ENCODE data around the gene IPO11.
"Not testable (repeated sequence)": the region's sequence is repeated elsewhere in the genome, so short reads cannot be mapped to it uniquely, and the experiment has no call there.

Gene IPO11

GRCh38 chr5:62560786-62561185 is 148.2 kb downstream of the IPO11 start:
- no peak for DNase-seq (ENCODE audit: low read depth)
- H3K4me3 ChIP-seq (ENCODE audit: low read depth, low read length) = no peak overlapping the region

GRCh38 chr5:62561896-62562295 is 149.3 kb downstream of the IPO11 start:
- no peak overlapping the region for H3K4me3 ChIP-seq (ENCODE audit: low read depth, low read length)
- no peak for DNase-seq (ENCODE audit: low read depth)

DNA sequence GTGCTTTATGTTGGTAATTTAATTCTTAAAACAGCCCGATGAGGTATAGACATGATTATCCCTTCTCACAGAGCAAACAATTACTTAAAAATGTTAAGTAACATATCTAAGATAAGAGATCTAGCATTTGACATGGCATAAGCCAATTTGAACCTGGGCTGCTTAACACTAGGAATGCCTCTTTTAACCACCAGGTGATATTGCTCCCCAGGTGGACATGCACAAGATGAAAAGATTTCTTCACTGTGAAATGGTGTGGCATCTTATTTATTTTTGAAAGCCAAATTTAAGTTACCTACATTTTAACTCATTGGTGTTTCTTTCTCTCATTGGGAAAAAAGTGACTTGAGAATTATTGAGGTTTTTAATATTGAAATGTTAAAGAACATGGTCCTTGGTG is 150.3 kb downstream of the IPO11 start:
- DNase-seq (ENCODE audit: low read depth) = no peak
- H3K4me3 ChIP-seq (ENCODE audit: low read depth, low read length) = no peak overlapping the region

- no peak for DNase-seq (ENCODE audit: low read depth)
- H3K4me3 ChIP-seq (ENCODE audit: low read depth, low read length) = no peak overlapping the region
These were observed 151.5 kb downstream of the IPO11 start for GRCh38 chr5:62564101-62564500.

GRCh38 chr5:62565740-62566139 is 153.2 kb downstream of the IPO11 start:
- DNase-seq (ENCODE audit: low read depth); H3K4me3 ChIP-seq (ENCODE audit: low read depth, low read length): not testable (repeated sequence)

GRCh38 chr5:62568143-62568542 is 155.6 kb downstream of the IPO11 start:
- no peak for DNase-seq (ENCODE audit: low read depth)
- no peak overlapping the region for H3K4me3 ChIP-seq (ENCODE audit: low read depth, low read length)

- DNase-seq (ENCODE audit: low read depth) = no peak
These were observed 156.4 kb downstream of the IPO11 start for GRCh38 chr5:62568800-62569432.

GRCh38 chr5:62569470-62569869 is 156.9 kb downstream of the IPO11 start:
- no peak overlapping the region for H3K4me3 ChIP-seq (ENCODE audit: low read depth, low read length)
- no peak for DNase-seq (ENCODE audit: low read depth)

More at GRCh38 chr5:62568800-62569432, 156.4 kb downstream of the IPO11 start:
- no peak overlapping the region for H3K4me3 ChIP-seq (ENCODE audit: low read depth, low read length)

DNA sequence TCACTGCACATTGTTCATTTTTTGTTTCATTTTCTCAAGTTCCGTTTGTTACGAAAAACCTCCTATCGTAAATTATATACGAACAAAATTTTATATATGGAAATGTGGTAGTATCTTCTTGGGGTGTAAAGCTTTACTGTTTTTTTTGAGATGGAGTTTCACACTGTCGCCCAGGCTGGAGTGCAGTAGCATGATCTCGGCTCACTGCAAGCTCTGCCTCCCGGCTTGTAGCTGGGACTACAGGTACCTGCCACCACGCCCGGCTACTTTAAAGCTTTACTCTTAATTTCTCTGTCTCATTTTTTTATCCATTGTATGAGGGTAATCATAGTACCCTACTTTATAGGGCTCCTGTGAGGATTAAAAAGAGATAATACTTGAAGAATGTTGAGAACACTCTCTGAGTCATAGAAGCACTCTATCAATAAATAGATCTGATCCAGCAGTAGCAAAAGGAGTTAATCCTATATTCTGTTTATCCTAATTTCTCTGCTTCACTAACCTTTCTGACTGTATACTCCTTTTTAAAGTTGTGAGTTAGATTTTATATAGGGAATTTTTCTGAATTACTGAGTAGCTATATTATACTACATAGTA is 160.5 kb downstream of the IPO11 start:
- DNase-seq (ENCODE audit: low read depth) = no peak
- no peak overlapping the region for H3K4me3 ChIP-seq (ENCODE audit: low read depth, low read length)

GRCh38 chr5:62574599-62574998 is 162.0 kb downstream of the IPO11 start:
- DNase-seq (ENCODE audit: low read depth) = no peak
- H3K4me3 ChIP-seq (ENCODE audit: low read depth, low read length) = no peak overlapping the region

DNA sequence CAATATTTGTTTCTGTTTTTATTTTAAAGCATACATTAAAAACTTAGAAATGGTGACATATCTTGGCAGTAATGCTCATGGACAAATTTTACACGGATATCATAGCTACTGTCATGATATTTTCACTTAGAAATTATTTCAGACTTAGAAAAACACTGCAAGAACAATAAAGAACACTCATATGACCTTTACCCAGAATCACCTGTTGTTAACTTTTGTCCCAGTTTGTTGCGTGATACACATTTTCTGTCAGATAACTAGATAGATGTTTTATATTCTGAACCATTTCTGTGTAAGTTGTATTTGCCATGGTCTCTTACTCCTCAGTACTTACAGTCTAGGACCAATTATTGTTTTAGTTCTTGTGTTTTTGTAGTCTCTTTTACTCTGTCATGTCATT is 162.5 kb downstream of the IPO11 start:
- DNase-seq (ENCODE audit: low read depth) = no peak
- H3K4me3 ChIP-seq (ENCODE audit: low read depth, low read length) = no peak overlapping the region

DNA sequence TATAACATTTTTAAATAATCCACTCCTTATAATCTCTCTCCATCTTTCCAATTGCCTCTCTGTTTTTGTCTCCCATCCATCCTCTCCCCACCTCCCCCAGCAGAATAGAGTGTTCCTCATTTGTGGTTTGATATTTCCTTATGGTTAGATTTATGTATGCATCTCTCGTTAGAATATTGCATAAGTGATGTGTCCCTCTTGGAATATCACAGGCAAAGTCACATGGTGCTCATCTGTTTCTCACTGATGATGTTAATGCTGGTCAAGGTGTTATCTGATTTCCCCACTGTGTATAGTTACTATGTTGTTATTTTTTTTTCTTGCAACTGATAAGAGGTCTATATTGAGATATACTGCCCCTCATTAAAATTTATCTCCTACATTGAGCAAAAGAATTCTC is 162.9 kb downstream of the IPO11 start:
- H3K4me3 ChIP-seq (ENCODE audit: low read depth, low read length) = no peak overlapping the region

DNA sequence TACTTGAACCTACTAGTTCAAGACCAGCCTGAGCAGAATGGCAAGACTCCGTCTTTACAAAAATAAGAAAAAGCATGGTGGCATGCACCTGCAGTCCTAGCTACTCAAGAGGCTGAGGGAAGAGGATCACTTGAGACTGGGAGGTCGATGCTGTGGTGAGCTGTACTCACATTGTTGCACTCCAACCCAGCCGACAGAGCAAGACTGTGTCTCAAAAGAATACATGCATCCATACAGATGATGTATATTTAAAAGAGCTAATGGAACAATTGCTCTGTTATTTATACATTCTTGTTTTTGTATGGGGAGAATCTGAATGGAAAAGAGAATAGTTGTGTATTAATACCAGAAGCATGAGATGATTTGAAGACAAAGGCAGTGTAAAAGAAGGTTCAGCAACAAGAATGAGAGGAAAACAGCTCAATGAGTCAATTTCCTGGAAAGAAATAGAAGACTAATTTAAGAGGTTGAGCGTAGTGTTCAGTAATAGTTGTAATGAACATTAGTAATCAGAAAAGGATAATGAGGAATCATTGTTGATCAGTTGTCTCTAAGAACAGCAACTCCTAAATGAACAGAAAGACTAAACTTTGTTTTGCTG is 164.1 kb downstream of the IPO11 start:
- no peak overlapping the region for H3K4me3 ChIP-seq (ENCODE audit: low read depth, low read length)
- no peak for DNase-seq (ENCODE audit: low read depth)

More for the DNA sequence above, 162.9 kb downstream of the IPO11 start:
- DNase-seq (ENCODE audit: low read depth) = no peak

- DNase-seq (ENCODE audit: low read depth) = no peak
- no peak overlapping the region for H3K4me3 ChIP-seq (ENCODE audit: low read depth, low read length)
These were observed 164.9 kb downstream of the IPO11 start for GRCh38 chr5:62577488-62577887.

GRCh38 chr5:62578540-62578939 is 166.0 kb downstream of the IPO11 start, which contains the start of gene LRRC70:
LRRC70 (plus strand) TSS chr5:62578819; CDS start chr5:62579439, 620 bp downstream.
- no peak within 1 kb of the TSS for H3K4me3 ChIP-seq (ENCODE audit: low read depth, low read length)
- peak; percentile 26 for DNase-seq (ENCODE audit: low read depth)

GRCh38 chr5:62579761-62580160 is 167.2 kb downstream of the IPO11 start:
- no peak overlapping the region for H3K4me3 ChIP-seq (ENCODE audit: low read depth, low read length)
- DNase-seq (ENCODE audit: low read depth) = no peak

GRCh38 chr5:62581836-62582597 is 169.5 kb downstream of the IPO11 start:
- DNase-seq (ENCODE audit: low read depth) = no peak
- no peak overlapping the region for H3K4me3 ChIP-seq (ENCODE audit: low read depth, low read length)

DNA sequence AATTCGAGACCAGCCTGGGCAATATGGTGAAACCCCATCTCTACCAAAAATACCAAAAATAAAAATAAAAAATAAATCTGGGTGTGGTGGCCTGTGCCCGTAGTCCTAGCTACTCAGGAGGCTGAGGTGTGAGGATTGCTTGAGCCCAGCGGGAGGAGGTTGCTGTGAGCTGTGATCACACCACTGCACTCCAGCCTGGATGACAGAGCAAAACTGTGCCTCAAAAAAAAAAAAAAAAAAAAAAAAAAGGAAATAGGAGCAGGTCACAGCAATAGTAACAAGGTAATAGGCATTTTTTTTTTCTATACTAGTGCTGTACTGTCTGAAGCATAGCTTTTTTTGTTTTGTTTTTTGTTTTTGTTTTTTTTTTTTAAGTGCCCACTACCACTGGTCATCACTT is 171.8 kb downstream of the IPO11 start:
- DNase-seq (ENCODE audit: low read depth) = no peak
- no peak overlapping the region for H3K4me3 ChIP-seq (ENCODE audit: low read depth, low read length)

DNA sequence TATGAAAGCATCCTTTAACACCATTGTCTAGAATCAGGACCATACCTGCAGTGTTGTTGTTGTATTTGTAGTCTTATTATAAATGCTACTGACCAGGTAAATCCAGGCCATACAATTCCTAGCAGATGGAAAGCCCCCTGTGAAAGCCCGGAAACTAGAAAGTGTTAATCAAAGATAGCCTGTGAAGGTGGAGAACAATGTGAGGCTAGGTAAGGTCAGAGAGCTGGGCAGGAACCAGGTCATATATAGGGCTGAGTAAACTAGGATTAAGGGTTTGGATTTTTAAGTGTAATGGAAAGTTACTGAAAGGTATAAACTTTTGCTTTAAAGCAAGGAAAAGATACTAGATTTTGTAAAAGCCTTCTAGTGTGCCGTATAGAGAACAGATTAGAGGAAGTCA is 172.7 kb downstream of the IPO11 start:
- DNase-seq (ENCODE audit: low read depth) = no peak
- H3K4me3 ChIP-seq (ENCODE audit: low read depth, low read length) = no peak overlapping the region

DNA sequence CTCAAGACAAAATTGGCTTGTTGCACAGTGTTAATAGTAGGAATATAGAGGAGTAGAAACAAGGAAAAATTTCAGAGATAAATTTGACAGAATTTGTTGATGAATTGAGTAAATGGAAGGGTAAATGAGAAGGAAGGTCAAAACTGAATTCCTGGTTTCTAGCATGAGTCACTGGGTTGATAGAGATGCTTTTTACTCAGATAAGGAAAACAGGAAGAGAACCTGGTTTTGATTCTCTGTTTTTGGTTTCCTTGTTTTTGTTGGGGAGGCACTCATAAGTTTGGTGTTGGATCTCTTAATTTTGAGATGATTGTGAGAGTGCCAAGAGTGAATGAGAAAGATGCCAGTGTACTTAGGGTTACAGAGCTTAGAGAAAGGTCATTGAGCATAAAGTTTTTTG is 173.2 kb downstream of the IPO11 start:
- H3K4me3 ChIP-seq (ENCODE audit: low read depth, low read length) = no peak overlapping the region
- no peak for DNase-seq (ENCODE audit: low read depth)
